Activated naive CD4-positive, alpha-beta T cell treated with anti-CD3 and anti-CD28 coated beads, Interleukin-2, amount 50 U/mL, for 16 hours (primary cell): ENCODE data around the gene DGKI.

Experiments used
- DNase-seq: peaks from one replicate; pipeline ENCODE4 v3.0.0-alpha.2; 2020

The DGKI gene

GRCh38 chr7:137871170-137871915, 24.6 kb upstream of the DGKI start:
- no peak for DNase-seq

GRCh38 chr7:137870684-137871083, 23.9 kb upstream of the DGKI start:
- no peak for DNase-seq

- no peak for DNase-seq
Observed at GRCh38 chr7:137870078-137870477, 23.3 kb upstream of the DGKI start.

GRCh38 chr7:137869260-137869659, 22.5 kb upstream of the DGKI start:
- no peak for DNase-seq

- DNase-seq: no peak
Observed at GRCh38 chr7:137867289-137867688, 20.5 kb upstream of the DGKI start.

- no peak for DNase-seq
Observed at GRCh38 chr7:137865764-137866163, 19.0 kb upstream of the DGKI start.

GRCh38 chr7:137862964-137863363, 16.2 kb upstream of the DGKI start:
- no peak for DNase-seq

- DNase-seq: no peak
Observed at GRCh38 chr7:137862358-137862757, 15.6 kb upstream of the DGKI start.

- no peak for DNase-seq
Observed at GRCh38 chr7:137860542-137860941, 13.8 kb upstream of the DGKI start.

- DNase-seq: no peak
Observed at GRCh38 chr7:137853053-137853452, 6.3 kb upstream of the DGKI start.

GRCh38 chr7:137852108-137852507, 5.3 kb upstream of the DGKI start:
- DNase-seq: no peak

GRCh38 chr7:137850972-137851945, 4.5 kb upstream of the DGKI start:
- DNase-seq: no peak

GRCh38 chr7:137850571-137850970, 3.8 kb upstream of the DGKI start:
- no peak for DNase-seq

GRCh38 chr7:137848095-137848494, 1.3 kb upstream of the DGKI start:
- DNase-seq: no peak

GRCh38 chr7:137847568-137848050, 835 bp upstream of the DGKI start:
- DNase-seq: no peak

GRCh38 chr7:137846549-137846826, 286 bp downstream of the DGKI start:
- no peak for DNase-seq

- no peak for DNase-seq
Observed at GRCh38 chr7:137844677-137845425, 1.9 kb downstream of the DGKI start.

- no peak for DNase-seq
Observed at GRCh38 chr7:137839903-137840779, 6.6 kb downstream of the DGKI start.

GRCh38 chr7:137838706-137839315, 8.0 kb downstream of the DGKI start:
- no peak for DNase-seq

- DNase-seq: no peak
Observed at GRCh38 chr7:137836541-137836940, 10.2 kb downstream of the DGKI start.

- no peak for DNase-seq
Observed at GRCh38 chr7:137836113-137836509, 10.7 kb downstream of the DGKI start.
